Fibroblast of skin of scalp (primary cell): ENCODE data around the gene CEPT1. TPM values are rescaled to one million over a fixed set of nuclear protein-coding genes. Genes with fewer than 3 reads are reported as not detected.
"Not testable (repeated sequence)": the region's sequence is repeated elsewhere in the genome, so short reads cannot be mapped to it uniquely, and the experiment has no call there.

Experiments
- DNase-seq: peaks from one replicate; pipeline ENCODE4 v3.0.0-alpha.2; 2013
- polyA plus RNA-seq, 2 experiments: library from polyadenylated mRNA; unstranded; fragments of 120-200 nt; gene quantifications; one replicate each; pipeline ENCODE4 v1.2.1, GENCODE V29; 2013; ENCODE audit not compliant: insufficient read length in 2 of 2

Gene CEPT1
- polyA plus RNA-seq (2013, experiment 1 of 2; ENCODE audit: insufficient read length) = 15.3 TPM
- polyA plus RNA-seq (2013, experiment 2 of 2; ENCODE audit: insufficient read length) = 16.1 TPM

- DNase-seq = peak; percentile 95
These were observed at the start of gene CEPT1, which contains the start of gene DRAM2 for GRCh38 chr1:111139956-111140679. Gene CEPT1 (plus strand): TSS chr1:111140223. CDS start chr1:111147715, 7,492 bp downstream. Gene DRAM2 (minus strand): TSS chr1:111140093. CDS start chr1:111131554, 8,539 bp downstream.

GRCh38 chr1:111095421-111095820 lies 44.6 kb upstream of the CEPT1 start:
- DNase-seq = not testable (repeated sequence)

GRCh38 chr1:111097356-111098099 lies 42.5 kb upstream of the CEPT1 start:
- DNase-seq = no peak

- DNase-seq = no peak
These were observed 40.7 kb upstream of the CEPT1 start for GRCh38 chr1:111099289-111099688.

GRCh38 chr1:111101854-111102642 lies 38.0 kb upstream of the CEPT1 start:
- DNase-seq = no peak

- DNase-seq = no peak
These were observed 35.0 kb upstream of the CEPT1 start for GRCh38 chr1:111104981-111105380.

- DNase-seq = no peak
These were observed 29.7 kb upstream of the CEPT1 start for GRCh38 chr1:111110197-111110899.

GRCh38 chr1:111116496-111116895 lies 23.5 kb upstream of the CEPT1 start:
- no peak for DNase-seq

GRCh38 chr1:111126354-111126753 lies 13.7 kb upstream of the CEPT1 start:
- DNase-seq = no peak

- DNase-seq = no peak
These were observed 11.9 kb upstream of the CEPT1 start for GRCh38 chr1:111127923-111128643.

- DNase-seq = no peak
These were observed 10.6 kb upstream of the CEPT1 start for GRCh38 chr1:111129376-111129775.

- DNase-seq = no peak
These were observed 8.3 kb upstream of the CEPT1 start for GRCh38 chr1:111131693-111132092.

GRCh38 chr1:111133866-111134265 lies 6.2 kb upstream of the CEPT1 start:
- DNase-seq = no peak

- DNase-seq = peak; percentile 56
These were observed 583 bp upstream of the CEPT1 start for GRCh38 chr1:111139324-111139955.

GRCh38 chr1:111140680-111140967 lies 601 bp downstream of the CEPT1 start:
- DNase-seq = peak; percentile 39

- no peak for DNase-seq
These were observed 1.5 kb downstream of the CEPT1 start for GRCh38 chr1:111141245-111142220.

- no peak for DNase-seq
These were observed 2.4 kb downstream of the CEPT1 start for GRCh38 chr1:111142356-111142975.

GRCh38 chr1:111145542-111145941 lies 5.5 kb downstream of the CEPT1 start:
- no peak for DNase-seq

GRCh38 chr1:111145963-111146768 lies 6.1 kb downstream of the CEPT1 start:
- no peak for DNase-seq
